Testis (tissue), 3 donors: Measurements from ENCODE around the gene ARSG. TPM values are rescaled to one million over a fixed set of nuclear protein-coding genes. Genes with fewer than 3 reads are reported as not detected.
"Not testable (repeated sequence)": the region's sequence is repeated elsewhere in the genome, so short reads cannot be mapped to it uniquely, and the experiment has no call there.

ENCODE experiments used
- DNase-seq: peaks from one replicate; pipeline ENCODE4 v3.0.0-alpha.2; 2019
- H3K27ac ChIP-seq, 2 donors: fragments of 200-600 bp; sonication (generic); one replicate each; pipeline ENCODE4 v1.5.1; 2019
- H3K27me3 ChIP-seq: fragments of 200-600 bp; sonication (generic); one replicate; pipeline ENCODE4 v1.5.1; 2019
- H3K36me3 ChIP-seq: fragments of 200-600 bp; sonication (generic); one replicate; pipeline ENCODE4 v1.5.1; 2017; ENCODE audit warnings: low read depth; ENCODE audit errors: missing control alignments
- H3K4me1 ChIP-seq: fragments of 200-600 bp; sonication (generic); one replicate; pipeline ENCODE4 v1.5.1; 2019
- H3K4me3 ChIP-seq, 2 donors: fragments of 200-600 bp; sonication (generic); one replicate each; pipeline ENCODE4 v1.5.1; 2017 to 2019
- H3K9me3 ChIP-seq: fragments of 200-600 bp; sonication (generic); one replicate; pipeline ENCODE4 v1.5.1; 2017
- POLR2A ChIP-seq: fragments of 450-650 bp; IDR thresholded peaks from one replicate; pipeline ENCODE4 v1.6.1; 2017; ENCODE audit warnings: antibody characterized with exemption, mild to moderate bottlenecking, moderate library complexity
- WGBS, 2 donors: methylation state at CpG; one replicate each; pipeline ENCODE4 v1.1.5; 2018; 5-methylcytosine and 5-hydroxymethylcytosine counted together
- intact Hi-C: fragments of 100-400 bp; cut with DNase I; formaldehyde crosslinking; loops from one replicate; pipeline ENCODE4 v1.15.1; 2023; ENCODE audit warnings: low total_unique reads
- polyA plus RNA-seq: library from polyadenylated mRNA; stranded (reverse); fragments of 350-450 nt; fragmentation: Illumina TruSeq; extraction: RNeasy Lipid Tissue Mini Kit (QIAGEN cat#74804); gene quantifications from one replicate; pipeline ENCODE4 v1.2.3, GENCODE V29; 2014; ENCODE audit warnings: low read depth, low replicate concordance; ENCODE audit not compliant: insufficient read depth
- total RNA-seq, 2 donors: library from RNA; depleted of rRNA; stranded (reverse); fragments of >200 nt; gene quantifications; one replicate each; pipeline ENCODE4 v1.2.3, GENCODE V29; 2016
- TF ChIP-seq, protein P1 (sequence below), 3 experiments: fragments of 450-650 bp in 2 of 3; fragments of 200-600 bp in 1 of 3; sonication (generic) in 1 of 3; IDR thresholded peaks; one replicate each; pipeline ENCODE4 v1.5.1; 2016 to 2019; ENCODE audit warnings: antibody characterized with exemption in 3 of 3, mild to moderate bottlenecking in 2 of 3, moderate library complexity in 1 of 3

Gene ARSG
- total and polyA plus RNA-seq, 3 donors from 2014 or later = 7.4 to 16.9 (median 12.5) TPM

DNA sequence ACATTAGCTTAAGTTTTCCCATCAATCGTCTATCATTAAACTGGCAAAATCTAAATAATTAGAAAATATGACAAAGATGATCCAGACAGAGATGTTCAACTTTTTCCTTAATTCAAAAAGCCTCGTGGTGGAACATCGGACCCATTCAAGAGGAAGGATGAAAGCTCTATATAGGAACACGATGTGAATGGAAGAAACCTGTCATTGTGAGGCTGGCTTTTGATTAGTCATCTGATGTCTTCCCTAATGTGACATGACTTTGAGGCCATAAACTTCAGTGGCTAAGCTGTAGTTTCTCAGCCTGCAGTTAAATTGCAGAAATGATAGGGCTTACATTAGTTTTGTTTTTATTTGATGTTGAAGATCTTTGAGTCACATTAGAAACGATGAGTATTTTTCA, 42.4 kb upstream of the ARSG start:
- no peak overlapping the region for H3K4me3 ChIP-seq
- no peaks in the 10 kb centered on the region for H3K36me3 ChIP-seq
- peak overlapping the region; percentile 94 to 98 for H3K27ac ChIP-seq
- no peak for TF ChIP-seq POLR2A
- TF ChIP-seq, protein P1, sequence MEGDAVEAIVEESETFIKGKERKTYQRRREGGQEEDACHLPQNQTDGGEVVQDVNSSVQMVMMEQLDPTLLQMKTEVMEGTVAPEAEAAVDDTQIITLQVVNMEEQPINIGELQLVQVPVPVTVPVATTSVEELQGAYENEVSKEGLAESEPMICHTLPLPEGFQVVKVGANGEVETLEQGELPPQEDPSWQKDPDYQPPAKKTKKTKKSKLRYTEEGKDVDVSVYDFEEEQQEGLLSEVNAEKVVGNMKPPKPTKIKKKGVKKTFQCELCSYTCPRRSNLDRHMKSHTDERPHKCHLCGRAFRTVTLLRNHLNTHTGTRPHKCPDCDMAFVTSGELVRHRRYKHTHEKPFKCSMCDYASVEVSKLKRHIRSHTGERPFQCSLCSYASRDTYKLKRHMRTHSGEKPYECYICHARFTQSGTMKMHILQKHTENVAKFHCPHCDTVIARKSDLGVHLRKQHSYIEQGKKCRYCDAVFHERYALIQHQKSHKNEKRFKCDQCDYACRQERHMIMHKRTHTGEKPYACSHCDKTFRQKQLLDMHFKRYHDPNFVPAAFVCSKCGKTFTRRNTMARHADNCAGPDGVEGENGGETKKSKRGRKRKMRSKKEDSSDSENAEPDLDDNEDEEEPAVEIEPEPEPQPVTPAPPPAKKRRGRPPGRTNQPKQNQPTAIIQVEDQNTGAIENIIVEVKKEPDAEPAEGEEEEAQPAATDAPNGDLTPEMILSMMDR (IDR thresholded peaks at IDR 0.05) = no peak
- DNase-seq = no peak
- WGBS, 2 donors = 45 to 54% methylated on average over 5 of the region's 5 CpGs
- H3K4me1 ChIP-seq = peaks cover 14% of the 10 kb centered on the region
- H3K27me3 ChIP-seq = no peaks in the 10 kb centered on the region
- intact Hi-C loops = no loop called here
- no peaks in the 10 kb centered on the region for H3K9me3 ChIP-seq

GRCh38 chr17:68249354-68249765, 41.9 kb upstream of the ARSG start:
- DNase-seq = no peak
- intact Hi-C loops = no loop called here
- TF ChIP-seq, protein P1 (IDR thresholded peaks at IDR 0.05) = no peak
- no peak for TF ChIP-seq POLR2A
- Histone ChIP-seq H3K27me3 (no peaks in the 10 kb centered on the region), H3K9me3 (no peaks in the 10 kb centered on the region), H3K4me1 (peaks cover 14% of the 10 kb centered on the region), H3K4me3 (no peak overlapping the region), H3K27ac (peak overlapping the region; percentile 28 to 43), H3K36me3 (no peaks in the 10 kb centered on the region)
- 36 to 41% methylated on average over 7 of the region's 7 CpGs for WGBS, 2 donors

GRCh38 chr17:68253426-68253825, 37.9 kb upstream of the ARSG start:
- H3K27me3 ChIP-seq, H3K4me3 ChIP-seq, intact Hi-C loops, DNase-seq, H3K36me3 ChIP-seq, H3K9me3 ChIP-seq, H3K27ac ChIP-seq: not testable (repeated sequence)
- peaks cover 14% of the 10 kb centered on the region for H3K4me1 ChIP-seq
- WGBS, 2 donors = 90 to 92% methylated on average over 7 of the region's 7 CpGs

DNA sequence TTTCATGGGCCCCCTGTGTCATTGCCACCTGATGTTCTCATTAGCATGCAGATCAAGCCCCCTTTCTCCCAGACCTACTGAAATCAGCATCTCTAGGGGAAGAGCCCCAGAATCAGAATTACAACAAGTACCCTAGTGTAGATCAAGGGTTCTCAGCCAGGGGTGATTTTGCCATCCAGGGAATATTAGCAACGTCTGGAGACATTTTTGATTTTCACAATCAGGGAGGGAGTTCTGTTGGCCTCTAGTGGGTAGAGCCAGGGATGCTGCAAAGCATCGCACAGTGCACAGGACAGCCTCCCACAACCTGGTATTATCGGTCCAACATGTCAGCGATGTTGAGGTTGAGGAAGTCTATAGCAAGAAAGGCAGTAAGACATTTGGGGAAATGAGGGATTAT, 36.1 kb upstream of the ARSG start:
- peaks cover 5% of the 10 kb centered on the region for H3K4me1 ChIP-seq
- H3K36me3 ChIP-seq = no peaks in the 10 kb centered on the region
- H3K27ac ChIP-seq = no peak overlapping the region
- DNase-seq = no peak
- no peak overlapping the region for H3K4me3 ChIP-seq
- TF ChIP-seq, protein P1 (IDR thresholded peaks at IDR 0.05) = no peak
- TF ChIP-seq POLR2A = no peak
- H3K9me3 ChIP-seq = no peaks in the 10 kb centered on the region
- 85 to 86% methylated on average over 4 of the region's 4 CpGs for WGBS, 2 donors
- intact Hi-C loops = no loop called here
- no peaks in the 10 kb centered on the region for H3K27me3 ChIP-seq

GRCh38 chr17:68255731-68256538, 35.4 kb upstream of the ARSG start:
- intact Hi-C loops = no loop called here
- no peak for TF ChIP-seq POLR2A
- TF ChIP-seq, protein P1 (IDR thresholded peaks at IDR 0.05) = no peak

GRCh38 chr17:68256701-68257100, 34.6 kb upstream of the ARSG start:
- H3K9me3 ChIP-seq, DNase-seq, H3K27me3 ChIP-seq, H3K27ac ChIP-seq, H3K36me3 ChIP-seq, H3K4me1 ChIP-seq, H3K4me3 ChIP-seq, intact Hi-C loops: not testable (repeated sequence)
- 82 to 86% methylated on average over 5 of the region's 5 CpGs for WGBS, 2 donors

More at GRCh38 chr17:68255731-68256538, 35.4 kb upstream of the ARSG start:
- Histone ChIP-seq H3K27ac (no peak overlapping the region), H3K36me3 (no peaks in the 10 kb centered on the region), H3K9me3 (no peaks in the 10 kb centered on the region), H3K4me3 (no peak overlapping the region), H3K27me3 (no peaks in the 10 kb centered on the region), H3K4me1 (peaks cover 3% of the 10 kb centered on the region)
- WGBS, 2 donors = 70 to 74% methylated on average over 5 of the region's 5 CpGs
- DNase-seq = no peak
